NCI-H1048 (cell line): ENCODE results near the gene MYO16.
"Not testable (repeated sequence)": the region's sequence is repeated elsewhere in the genome, so short reads cannot be mapped to it uniquely, and the experiment has no call there.

ENCODE experiments used
- DNase-seq: peaks from one replicate; lab custom pipeline; 2025; lab: John Stamatoyannopoulos, UW

The MYO16 gene

GRCh38 chr13:108895220-108895704 is 265.9 kb downstream of the MYO16 start:
- peak; percentile 2 for DNase-seq

GRCh38 chr13:108897955-108898354 is 268.5 kb downstream of the MYO16 start:
- no peak for DNase-seq

- DNase-seq = no peak
These were observed 273.2 kb downstream of the MYO16 start for GRCh38 chr13:108902405-108903155.

DNA sequence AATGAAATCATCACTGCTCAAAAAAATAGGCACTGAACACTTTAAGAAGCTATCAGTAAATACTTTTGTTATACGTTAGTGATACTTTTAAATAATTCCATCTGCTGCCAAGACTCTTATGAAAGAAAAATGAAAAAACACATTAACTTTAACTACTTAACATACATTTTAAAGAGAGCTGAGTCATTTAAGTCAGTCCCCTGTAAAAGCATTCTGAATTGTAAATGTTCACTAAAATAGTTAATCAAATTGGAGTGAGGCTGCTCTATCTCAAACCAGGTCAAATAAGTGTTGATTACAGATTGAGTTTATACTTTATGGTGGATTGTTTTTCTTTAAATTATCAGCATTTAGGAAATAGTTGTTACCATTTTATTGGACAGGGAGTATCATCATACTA is 274.2 kb downstream of the MYO16 start:
- no peak for DNase-seq

- no peak for DNase-seq
These were observed 282.4 kb downstream of the MYO16 start for GRCh38 chr13:108911807-108912206.

GRCh38 chr13:108913731-108914130 is 284.3 kb downstream of the MYO16 start:
- not testable (repeated sequence) for DNase-seq

DNA sequence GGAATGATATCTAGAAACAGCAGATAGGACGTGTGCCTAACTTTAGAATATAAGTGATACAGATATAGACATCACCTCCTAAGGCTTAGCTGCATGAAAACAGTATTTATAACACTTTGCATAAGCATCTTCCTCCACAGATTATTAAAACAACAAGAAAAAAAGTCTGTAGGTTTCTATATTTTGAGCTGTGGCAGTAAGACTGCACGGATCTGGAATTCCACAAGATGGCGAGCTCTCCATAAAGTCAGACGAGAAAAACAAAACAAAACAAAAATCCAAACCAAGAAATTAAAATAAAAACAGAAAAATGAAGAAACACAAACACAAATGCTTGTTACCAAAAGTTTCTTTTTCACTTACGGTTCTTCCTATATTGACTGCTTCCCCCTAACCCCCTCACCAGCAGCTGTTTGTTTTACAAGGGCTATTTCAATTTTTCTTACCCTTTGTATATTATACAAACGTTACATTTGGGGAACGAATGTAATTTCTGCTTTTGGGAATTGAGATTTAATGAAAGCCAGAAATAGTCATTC is 285.8 kb downstream of the MYO16 start:
- DNase-seq = no peak

DNA sequence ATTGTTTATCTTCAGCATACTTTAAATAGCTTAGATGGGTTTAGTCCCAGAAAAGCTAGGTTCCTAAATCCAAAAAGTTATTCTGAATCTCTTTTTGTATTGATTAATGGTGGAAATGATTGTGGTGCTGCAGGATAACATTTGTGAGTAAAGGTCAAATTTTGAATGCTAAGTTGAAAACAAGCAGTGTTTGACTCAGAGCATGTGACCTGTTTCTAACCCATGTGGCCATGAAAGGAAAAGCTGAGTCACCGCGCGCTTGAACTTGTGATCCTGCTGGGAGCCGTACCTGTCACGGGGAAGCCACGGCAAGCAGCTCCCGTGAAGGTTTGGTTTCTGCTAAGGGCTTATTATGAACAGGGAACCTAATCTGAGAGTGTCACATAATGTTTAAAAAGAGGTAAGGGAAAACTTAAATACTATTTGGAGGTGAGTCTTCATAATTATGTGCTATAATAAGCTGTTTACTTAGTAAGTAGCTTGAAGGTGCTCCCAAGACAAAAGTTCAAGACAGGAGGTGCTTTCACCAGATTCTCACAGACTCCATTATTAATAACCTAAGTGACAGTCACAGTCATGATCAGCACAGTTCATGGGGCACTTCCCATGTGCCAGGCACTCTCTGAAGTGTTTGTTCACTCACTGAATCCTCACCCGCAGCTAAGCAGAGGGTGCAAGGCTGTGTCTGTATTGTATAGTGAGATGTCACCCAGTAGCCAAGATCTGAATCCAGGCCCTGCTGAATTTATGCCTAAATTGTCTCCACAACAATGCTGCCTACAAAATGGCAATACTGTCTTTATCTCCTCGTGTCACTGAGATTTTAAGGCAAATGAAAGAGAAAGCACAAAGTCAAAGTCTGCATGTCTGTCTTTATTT is 286.5 kb downstream of the MYO16 start:
- no peak for DNase-seq

- no peak for DNase-seq
These were observed 288.2 kb downstream of the MYO16 start for GRCh38 chr13:108917581-108917980.

DNA sequence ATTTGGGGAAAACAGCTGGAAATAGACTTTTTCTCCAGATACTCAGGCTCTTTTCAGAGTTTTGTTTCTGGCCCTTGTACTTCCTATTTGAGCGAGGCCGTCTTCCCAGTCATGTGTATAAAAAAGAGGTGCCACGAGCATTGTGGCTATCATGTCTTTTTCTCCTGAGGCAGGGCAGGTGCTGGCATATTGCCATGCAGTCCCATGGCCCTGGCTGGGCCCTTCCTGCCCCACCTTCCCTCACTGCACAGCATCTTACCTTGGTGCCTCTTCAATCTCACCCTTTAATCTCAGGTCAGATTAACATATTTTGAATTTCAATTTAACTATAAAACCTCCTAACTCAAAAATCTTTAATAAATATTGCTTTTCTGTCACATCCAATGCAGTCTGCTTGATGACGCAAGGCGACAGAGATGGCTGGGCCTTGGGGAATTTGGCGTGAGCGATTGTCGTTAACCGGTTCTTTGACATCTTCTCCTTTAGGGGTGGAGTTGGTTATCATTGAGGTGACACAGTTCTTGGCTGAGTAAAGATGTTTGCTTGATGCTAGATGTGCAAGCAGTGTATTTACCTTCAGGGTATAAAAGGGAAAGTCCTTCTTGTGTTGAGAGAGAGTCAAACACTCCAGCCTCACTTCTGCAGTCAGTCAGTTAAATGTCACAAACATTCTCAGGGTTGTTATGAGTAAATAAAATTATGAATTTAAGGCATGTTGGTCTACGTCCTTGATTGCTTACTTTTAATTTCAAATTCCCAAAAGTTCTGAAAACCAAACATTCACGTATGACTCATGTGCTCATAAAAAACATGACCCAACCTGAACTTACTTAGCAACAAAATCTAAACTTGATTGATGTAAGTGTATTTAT is 289.9 kb downstream of the MYO16 start:
- no peak for DNase-seq

GRCh38 chr13:108920137-108920536 is 290.7 kb downstream of the MYO16 start:
- no peak for DNase-seq

DNA sequence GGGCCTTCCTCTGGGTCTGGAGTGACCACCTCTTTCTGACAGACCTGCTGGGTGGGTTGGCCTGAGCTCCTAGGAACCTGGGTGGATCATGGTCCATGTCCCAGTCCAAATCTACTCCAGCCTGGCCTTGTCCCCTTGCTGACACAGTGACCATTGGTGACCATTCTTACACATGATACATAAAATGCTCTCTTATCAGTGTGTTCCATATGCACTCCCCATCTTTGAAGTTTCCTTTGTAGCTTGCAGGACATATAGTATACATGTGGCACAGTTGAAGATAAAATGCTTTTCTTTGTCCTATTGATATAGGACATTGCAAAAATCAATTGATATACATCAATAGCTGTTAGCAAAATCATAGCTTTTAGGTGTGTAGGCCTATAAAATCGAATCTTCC is 291.8 kb downstream of the MYO16 start:
- DNase-seq = no peak

DNA sequence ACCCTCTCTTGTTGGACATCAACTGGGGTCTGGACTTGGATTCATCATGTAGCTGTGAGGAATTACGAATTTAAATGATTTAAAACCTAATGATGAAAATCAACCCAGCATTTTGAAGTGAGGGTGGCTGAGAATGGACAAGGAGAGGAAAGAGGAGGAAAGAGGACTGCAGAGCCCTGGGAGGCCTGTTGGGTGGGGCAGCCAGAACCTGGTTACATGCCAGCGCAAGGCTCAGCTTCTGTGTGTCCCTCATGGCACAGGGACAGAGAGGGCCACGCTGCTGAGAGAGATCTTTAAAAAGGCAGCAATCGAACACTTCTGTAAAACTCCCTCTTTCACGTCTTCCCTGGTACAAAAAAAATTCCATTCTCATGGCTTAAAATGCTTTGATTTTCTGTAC is 292.7 kb downstream of the MYO16 start:
- DNase-seq = no peak

- no peak for DNase-seq
These were observed 294.1 kb downstream of the MYO16 start for GRCh38 chr13:108923386-108924047.

DNA sequence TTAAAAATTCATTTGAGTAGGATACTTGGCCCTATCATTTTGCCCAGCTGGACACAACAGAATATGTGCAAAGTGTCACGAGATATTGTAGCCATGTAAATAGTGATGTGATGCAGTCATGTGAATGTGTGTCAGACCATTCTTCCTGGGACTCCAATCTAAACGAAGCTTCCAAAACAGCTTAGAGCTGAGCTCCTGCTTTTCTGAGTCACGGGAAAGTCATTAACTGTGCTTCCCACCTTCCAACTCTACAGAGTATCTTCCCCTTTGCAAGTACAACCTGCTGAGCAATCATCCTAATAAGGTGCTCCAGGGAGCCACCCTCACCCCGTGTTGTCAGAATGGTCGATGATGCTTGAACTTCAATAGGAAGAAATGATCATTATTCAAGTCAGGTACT is 294.7 kb downstream of the MYO16 start:
- DNase-seq = no peak

DNA sequence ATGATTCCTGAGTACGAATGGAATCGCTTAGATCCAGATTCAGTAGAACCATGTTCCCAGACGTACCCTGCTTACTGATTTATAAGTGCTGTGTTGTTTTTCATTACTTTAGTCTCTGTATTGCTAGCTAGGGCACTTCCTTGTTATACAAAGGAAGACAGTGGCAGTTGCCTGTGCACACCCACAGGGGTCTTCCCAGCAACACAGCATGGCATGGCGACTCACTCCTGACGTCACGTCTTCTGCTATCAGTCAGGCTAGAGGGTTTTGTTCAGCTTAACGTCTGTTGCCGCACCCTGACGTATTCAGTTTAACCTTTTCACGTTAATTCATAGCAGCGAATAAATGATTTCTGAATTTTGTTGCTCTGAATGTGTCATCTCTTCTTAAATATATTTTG is 295.1 kb downstream of the MYO16 start:
- no peak for DNase-seq

GRCh38 chr13:108925070-108925469 is 295.7 kb downstream of the MYO16 start:
- DNase-seq = no peak

GRCh38 chr13:108926862-108927261 is 297.5 kb downstream of the MYO16 start:
- DNase-seq = no peak

DNA sequence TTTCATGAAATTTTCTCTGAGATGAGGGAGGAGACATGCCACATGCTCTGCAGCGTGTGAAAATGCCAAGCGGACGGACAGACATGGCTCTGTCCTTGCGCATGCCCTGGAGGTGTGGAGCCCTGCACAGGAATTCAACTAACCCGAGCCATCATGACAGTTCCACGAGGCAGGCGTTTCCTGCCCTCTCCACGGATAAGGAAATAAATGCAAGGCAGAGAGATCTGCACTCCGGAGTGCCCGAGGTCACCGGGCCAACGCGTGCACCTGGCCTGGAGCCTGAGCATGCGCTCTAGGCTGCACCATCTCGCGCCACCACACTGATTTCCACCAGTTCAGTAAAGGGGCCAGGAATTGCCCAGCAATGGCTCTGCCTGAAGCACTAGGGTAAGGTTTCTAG is 298.2 kb downstream of the MYO16 start:
- DNase-seq = no peak

- DNase-seq = no peak
These were observed 300.3 kb downstream of the MYO16 start for GRCh38 chr13:108929532-108930206.

- no peak for DNase-seq
These were observed 302.8 kb downstream of the MYO16 start for GRCh38 chr13:108932196-108932595.
